ENCODE data around the gene FLRT2.

DNA sequence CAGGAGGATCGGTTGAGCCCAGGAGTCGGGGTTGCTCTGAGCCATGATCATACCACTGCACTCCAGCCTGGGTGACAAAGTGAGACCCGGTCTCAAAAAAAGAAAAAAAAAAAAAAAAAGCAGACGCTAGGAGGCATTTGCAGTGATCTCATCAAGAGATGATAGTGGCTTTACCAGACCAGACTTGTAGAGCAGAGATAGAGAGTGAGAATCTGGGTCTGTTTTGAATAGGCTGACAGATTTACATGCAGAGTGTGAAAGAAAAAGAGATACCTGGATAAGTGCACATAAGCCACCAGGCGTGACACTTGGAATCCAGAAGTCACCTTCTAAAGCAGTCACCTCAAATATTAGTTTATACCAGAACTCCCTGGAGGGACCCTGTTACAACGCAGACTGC is 21.1 kb upstream of the FLRT2 start:
- TF ChIP-seq POLR2A (IDR thresholded peaks at IDR 0.05; ENCODE audit: low read depth, low read length): no peak
- no peak for TF ChIP-seq POLR2AphosphoS5 (IDR thresholded peaks at IDR 0.05; ENCODE audit: low read depth, low read length)
